SH-SY5Y (cell line): ENCODE data around the gene CAMTA1.

ENCODE experiments used
- GATA2 ChIP-seq: IDR thresholded peaks from 2 replicates; pipeline ENCODE4 v1.6.1; 2011; ENCODE audit warnings: mild to moderate bottlenecking, low read depth, low read length
- GATA3 ChIP-seq: IDR thresholded peaks from 2 replicates; pipeline ENCODE4 v1.6.1; 2011; ENCODE audit warnings: low read depth, mild to moderate bottlenecking, low read length, moderate library complexity

- TF ChIP-seq GATA2 (no peak), GATA3 (no peak)
Measured at GRCh38 chr1:6955357-6956094, 170.3 kb downstream of the CAMTA1 start.
